K562 (cell line): ENCODE measurements around the gene BIK. TPM values are rescaled to one million over a fixed set of nuclear protein-coding genes. Genes with fewer than 3 reads are reported as not detected.

Experiments used
- ATAC-seq: fragments of 200-7000 bp; cut with Tn5 transposase; 3 replicates; pipeline ENCODE4 v1.9.1; 2020; ENCODE audit warnings: moderate library complexity
- BruUV-seq: library from RNA; stranded (reverse); fragments of 400-500 nt; replicated peaks from 2 replicates; lab custom pipeline; 2021; lab: Mats Ljungman, UMichigan
- CTCF ChIA-PET: fragments of 300-600 bp; formaldehyde crosslinking; extraction: SDS; loops from one replicate; lab custom pipeline; 2021; ENCODE audit warnings: low intra/inter-chr PET ratio; lab: Yijun Ruan, JAX
- POLR2A ChIA-PET: fragments of 300-600, 350-650 bp; sonication (Branson Sonifier 250); formaldehyde crosslinking; extraction: SDS; loops from one replicate; lab custom pipeline; 2021; ENCODE audit warnings: antibody characterized with exemption, inconsistent platforms; lab: Yijun Ruan, JAX
- DNase-seq, 4 experiments: peaks; one replicate each; pipeline versions ENCODE4 v3.0.0 to v3.0.0-alpha.2; 2011 to 2018; ENCODE audit warnings: low spot score in 3 of 4, mixed read lengths in 3 of 4; ENCODE audit errors: extremely low read depth in 1 of 4
- FAIRE-seq: peaks from 2 replicates; lab custom pipeline; 2011; peaks lifted over from hg19 to GRCh38; lab: Jason Lieb, UNC
- H2AFZ ChIP-seq: 2 replicates; pipeline ENCODE4 v1.6.0; 2011; ENCODE audit warnings: low read depth, low read length, control low read depth, inconsistent platforms
- H3K27ac ChIP-seq: fragments of 200-600 bp; 3 replicates; pipeline ENCODE4 v1.8.0; 2011; ENCODE audit warnings: low read depth, mild to moderate bottlenecking, control low read depth, inconsistent platforms, low read length, moderate library complexity, mixed read lengths; ENCODE audit errors: extremely low read depth
- H3K27me3 ChIP-seq, 2 experiments: fragments of 300-600 bp in 1 of 2; 2 replicates in 1 of 2; 3 replicates in 1 of 2; pipeline versions ENCODE4 v1.6.0 to v1.8.0; 2011; ENCODE audit warnings: inconsistent platforms in 2 of 2, low read length in 2 of 2, mild to moderate bottlenecking in 1 of 2, mixed read lengths in 1 of 2, moderate library complexity in 1 of 2; ENCODE audit not compliant: control insufficient read depth in 2 of 2, insufficient read depth in 2 of 2
- H3K36me3 ChIP-seq: fragments of 300-600 bp; 3 replicates; pipeline ENCODE4 v1.8.0; 2011; ENCODE audit warnings: mild to moderate bottlenecking, low read length, inconsistent platforms; ENCODE audit not compliant: control insufficient read depth, insufficient read depth
- H3K4me1 ChIP-seq, 2 experiments: fragments of 200-600 bp in 1 of 2; replicated peaks in 1 of 2; 2 replicates in 1 of 2; 3 replicates in 1 of 2; pipeline versions ENCODE4 v1.5.1 to v1.8.0; 2011; ENCODE audit warnings: inconsistent platforms in 2 of 2, low read length in 2 of 2, mild to moderate bottlenecking in 1 of 2, mixed read lengths in 1 of 2, moderate library complexity in 1 of 2; ENCODE audit not compliant: control insufficient read depth in 2 of 2, insufficient read depth in 2 of 2
- H3K4me2 ChIP-seq: 2 replicates; pipeline ENCODE4 v1.6.1; 2011; ENCODE audit warnings: low read length, control low read depth, inconsistent platforms, mixed read lengths; ENCODE audit not compliant: insufficient read depth
- H3K4me3 ChIP-seq: fragments of 200-600 bp; sonication (generic), shearing (Covaris generic); 2 replicates; pipeline ENCODE4 v1.5.1; 2016; ENCODE audit warnings: control low read depth, inconsistent platforms
- H3K79me2 ChIP-seq: fragments of 200-600 bp; 3 replicates; pipeline ENCODE4 v1.8.0; 2011; ENCODE audit warnings: low read length, inconsistent platforms; ENCODE audit not compliant: control insufficient read depth, insufficient read depth
- H3K9ac ChIP-seq, 2 experiments: 2 replicates each; pipeline versions ENCODE4 v1.6.0 to v1.6.1; 2011; ENCODE audit warnings: low read depth in 2 of 2, low read length in 2 of 2, control low read depth in 1 of 2, inconsistent platforms in 1 of 2, mild to moderate bottlenecking in 1 of 2, mixed read lengths in 1 of 2; ENCODE audit not compliant: insufficient read depth in 1 of 2
- H3K9me1 ChIP-seq: one replicate; pipeline ENCODE4 v1.6.0; 2011; ENCODE audit warnings: inconsistent platforms, mild to moderate bottlenecking, low read length, moderate library complexity; ENCODE audit not compliant: control insufficient read depth, insufficient read depth
- H3K9me3 ChIP-seq: replicated peaks from 2 replicates; pipeline ENCODE4 v1.5.1; 2011; ENCODE audit warnings: low read depth, low read length, inconsistent platforms; ENCODE audit not compliant: control insufficient read depth, insufficient read depth
- H4K20me1 ChIP-seq: replicated peaks from 2 replicates; pipeline ENCODE4 v1.6.1; 2011; ENCODE audit warnings: low read length, inconsistent platforms, mixed read lengths; ENCODE audit not compliant: control insufficient read depth, insufficient read depth
- GATAD2B ChIP-seq: fragments of 450-650 bp; IDR thresholded peaks from 2 replicates; pipeline ENCODE4 v1.6.1; 2017; ENCODE audit warnings: mild to moderate bottlenecking, borderline replicate concordance
- HNRNPK ChIP-seq: fragments of 200-400 bp; formaldehyde crosslinking; IDR thresholded peaks from one replicate; pipeline ENCODE4 v1.6.1; 2018; ENCODE audit warnings: mild to moderate bottlenecking, low read depth, low read length; ENCODE audit not compliant: poor library complexity, severe bottlenecking
- HNRNPLL ChIP-seq: fragments of 200-400 bp; formaldehyde crosslinking; IDR thresholded peaks from 2 replicates; pipeline ENCODE4 v1.6.1; 2017; ENCODE audit warnings: low read length, low read depth, mild to moderate bottlenecking; ENCODE audit not compliant: poor library complexity, severe bottlenecking
- MYNN ChIP-seq, 2 experiments: sonication (generic); formaldehyde crosslinking in 1 of 2; IDR thresholded peaks; 2 replicates each; pipeline versions ENCODE4 v1.5.0 to v1.6.1; 2016 to 2020; ENCODE audit warnings: antibody characterized with exemption in 1 of 2, missing genetic modification reagents in 1 of 2
- NR1H2 ChIP-seq: sonication (generic); formaldehyde crosslinking; IDR thresholded peaks from 2 replicates; pipeline ENCODE4 v1.4.0; 2020; ENCODE audit warnings: mild to moderate bottlenecking, missing genetic modification reagents
- POLR2G ChIP-seq: fragments of 200-400 bp; formaldehyde crosslinking; IDR thresholded peaks from 2 replicates; pipeline ENCODE4 v1.6.1; 2017; ENCODE audit warnings: low read depth, mild to moderate bottlenecking, antibody characterized with exemption, low read length, moderate library complexity
- ZBTB7A ChIP-seq: IDR thresholded peaks from 2 replicates; pipeline ENCODE4 v1.6.1; 2011; ENCODE audit warnings: low read depth, mild to moderate bottlenecking, low read length, moderate library complexity, borderline replicate concordance; ENCODE audit not compliant: control insufficient read depth
- ZFP36 ChIP-seq: fragments of 150-350 bp; IDR thresholded peaks from 2 replicates; pipeline ENCODE4 v1.6.1; 2018; ENCODE audit warnings: low read length, low read depth; ENCODE audit not compliant: partially characterized antibody
- ZNF384 ChIP-seq: IDR thresholded peaks from 2 replicates; pipeline ENCODE4 v1.6.1; 2012; ENCODE audit warnings: low read depth, low read length, improper control_type of control experiment
- ZNF707 ChIP-seq: fragments of 250-450 bp; sonication (Bioruptor Pico); conservative IDR thresholded peaks from 2 replicates; pipeline ENCODE4 v1.8.0; 2022; ENCODE audit warnings: inconsistent platforms, mild to moderate bottlenecking, moderate library complexity
- WGBS: fragments of 100-300 bp; shearing (Covaris generic); methylation state at CpG from one replicate; pipeline ENCODE4 v1.1.6; 2016; ENCODE audit warnings: low coverage, mixed read lengths; ENCODE audit not compliant: insufficient coverage; ENCODE audit errors: missing lambda C conversion rate; 5-methylcytosine and 5-hydroxymethylcytosine counted together
- in situ Hi-C: fragments of 300-500 bp; cut with MboI; formaldehyde crosslinking; loops from 4 replicates; pipeline ENCODE4 v1.15.0; 2018; ENCODE audit warnings: inconsistent platforms, mixed read lengths
- intact Hi-C: fragments of 100-400 bp; cut with micrococcal nuclease; formaldehyde crosslinking; loops from 2 replicates; pipeline ENCODE4 v1.14.2; 2022
- polyA plus RNA-seq, 8 experiments: library from polyadenylated mRNA; depleted of rRNA in 4 of 8; stranded (reverse) in 5 of 8; unstranded in 3 of 8; fragments of >200 nt; fragmentation: Nextera tagmentation in 2 of 8; fragmentation: Illumina TruSeq in 1 of 8; extraction: Ambion mirVana in 2 of 8; extraction: Trizol in 1 of 8; gene quantifications; 2 replicates each; pipeline versions ENCODE4 v1.2.1 to v1.2.3, GENCODE V29; 2011 to 2014; ENCODE audit warnings: inconsistent platforms in 1 of 8, missing spikeins in 1 of 8
- total RNA-seq, 7 experiments: library from RNA; depleted of rRNA in 6 of 7; stranded (reverse); fragments of >200 nt in 6 of 7; fragmentation: Illumina TruSeq in 2 of 7; extraction: Trizol in 2 of 7; gene quantifications; 2 replicates each; pipeline versions ENCODE4 v1.2.1 to v1.2.3, GENCODE V29; 2011 to 2021; ENCODE audit warnings: low replicate concordance in 1 of 7
- TF ChIP-seq, protein P1 (sequence below): sonication (generic); formaldehyde crosslinking; IDR thresholded peaks from 2 replicates; pipeline ENCODE4 v1.8.0; 2022; ENCODE audit warnings: missing genetic modification reagents, mild to moderate bottlenecking, borderline replicate concordance

BIK gene
- total and polyA plus RNA-seq, 9 of the 15 experiments (the other 6 are each of a cell fraction or from before 2014, with no cell fraction given): 0.08 to 0.23 (median 0.18) TPM; not detected in 4

DNA sequence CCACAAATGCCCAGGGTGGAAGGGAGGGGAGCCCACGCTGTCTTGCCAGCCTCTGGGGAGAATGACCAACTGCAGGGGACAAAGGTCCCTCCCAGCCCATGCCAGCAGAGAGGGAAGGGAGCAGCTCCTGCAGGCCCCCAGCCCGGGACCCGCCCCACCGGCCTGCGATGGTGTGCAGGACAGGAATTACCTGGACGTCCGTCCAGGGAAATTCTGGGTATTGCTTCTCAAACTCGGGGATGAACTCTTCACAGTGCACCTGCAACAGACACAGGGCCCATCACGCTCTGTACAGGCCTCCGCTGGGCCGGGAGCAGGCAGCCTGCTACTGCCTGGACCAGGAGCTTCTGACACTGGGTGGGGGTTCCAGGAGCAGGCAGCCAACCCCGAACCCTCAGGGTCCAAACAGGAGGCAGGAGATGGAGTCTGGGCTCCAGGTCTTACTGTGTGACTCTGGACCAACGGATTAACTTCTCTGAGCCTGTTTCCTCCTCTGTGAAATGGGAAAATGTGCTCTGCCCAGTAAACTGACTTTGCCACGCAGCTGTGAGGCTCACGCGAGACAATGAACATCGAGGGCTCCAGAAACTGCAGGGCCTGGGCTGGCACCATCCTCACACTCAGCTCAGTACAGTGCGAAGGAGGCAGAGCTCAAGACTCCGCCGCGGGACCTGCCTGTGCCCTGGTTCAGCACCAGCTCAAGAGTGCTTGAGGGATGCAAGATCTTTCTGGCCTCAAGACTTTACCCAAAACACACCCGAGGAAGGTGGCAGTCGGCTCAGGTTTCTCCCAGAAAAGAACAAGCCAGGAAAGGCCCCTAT lies 59.0 kb downstream of the BIK start:
- ATAC-seq: no peak
- ChIA-PET POLR2A (interaction anchor here (0.8 to 1.3 kb wide), 4 partner anchors 8 to 25 kb away, joined by 3 to 7 read pairs (median 4); no protein-coding TSS in a partner anchor), CTCF (no interaction called here)
- peaks cover 74% of the 10 kb centered on the region for H3K36me3 ChIP-seq
- H3K27me3 ChIP-seq: no peaks in the 10 kb centered on the region
- H3K27ac ChIP-seq: no peak overlapping the region
- no peaks in the 10 kb centered on the region for H3K9me3 ChIP-seq
- no peak overlapping the region for H2AFZ ChIP-seq
- TF ChIP-seq HNRNPLL (no peak), POLR2G (0 out of 2 replicates have a peak, but pooled peaks have one; percentile 23), ZFP36 (peak; percentile 49), ZNF707 (CRISPR knock-in tag) (no peak), ZBTB7A (no peak), MYNN (IDR thresholded peaks at IDR 0.05) (no peak), MYNN (CRISPR knock-in tag; IDR thresholded peaks at IDR 0.05) (no peak), ZNF384 (no peak), NR1H2 (CRISPR knock-in tag) (no peak), GATAD2B (no peak), HNRNPK (no peak)
- TF ChIP-seq, protein P1, sequence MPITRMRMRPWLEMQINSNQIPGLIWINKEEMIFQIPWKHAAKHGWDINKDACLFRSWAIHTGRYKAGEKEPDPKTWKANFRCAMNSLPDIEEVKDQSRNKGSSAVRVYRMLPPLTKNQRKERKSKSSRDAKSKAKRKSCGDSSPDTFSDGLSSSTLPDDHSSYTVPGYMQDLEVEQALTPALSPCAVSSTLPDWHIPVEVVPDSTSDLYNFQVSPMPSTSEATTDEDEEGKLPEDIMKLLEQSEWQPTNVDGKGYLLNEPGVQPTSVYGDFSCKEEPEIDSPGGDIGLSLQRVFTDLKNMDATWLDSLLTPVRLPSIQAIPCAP (CRISPR knock-in tag): no peak
- H4K20me1 ChIP-seq: no peaks in the 10 kb centered on the region
- no peak for FAIRE-seq
- no peak overlapping the region for H3K4me3 ChIP-seq
- H3K79me2 ChIP-seq: no peaks in the 10 kb centered on the region
- no TSS peak for BruUV-seq
- H3K9ac ChIP-seq: peak overlapping the region in 1 of 2 experiments; percentile 9; a peak in 1 of 4 replicates
- in situ Hi-C loops (no loop called here), intact Hi-C loops (no loop called here)
- peaks cover 3 to 57% of the 10 kb centered on the region in 2 experiments; a peak in 4 of 5 replicates for H3K4me1 ChIP-seq
- H3K4me2 ChIP-seq: no peak overlapping the region
- WGBS: 85% methylated on average over 12 of the region's 23 CpGs
- no peaks in the 10 kb centered on the region for H3K9me1 ChIP-seq
- no peak for DNase-seq
